Suprapubic skin (tissue), 4 donors: ENCODE measurements around the gene PGAP6.

Experiments
- CTCF ChIP-seq, 2 donors: fragments of 200-600 bp in 1 of 2; fragments of 450-650 bp in 1 of 2; sonication (generic) in 1 of 2; IDR thresholded peaks; one replicate each; pipeline ENCODE4 v1.5.1; 2016 to 2019; ENCODE audit warnings: antibody characterized with exemption in 2 of 2, mild to moderate bottlenecking in 1 of 2, moderate library complexity in 1 of 2
- EP300 ChIP-seq: sonication (generic); formaldehyde crosslinking; IDR thresholded peaks from one replicate; pipeline ENCODE4 v1.6.1; 2017; ENCODE audit warnings: antibody characterized with exemption
- POLR2A ChIP-seq, 2 donors: fragments of 450-650 bp; IDR thresholded peaks; one replicate each; pipeline ENCODE4 v1.6.1; 2017; ENCODE audit warnings: antibody characterized with exemption in 2 of 2, mild to moderate bottlenecking in 2 of 2, moderate library complexity in 2 of 2
- POLR2AphosphoS5 ChIP-seq, 3 donors: sonication (generic); formaldehyde crosslinking; IDR thresholded peaks; one replicate each; pipeline ENCODE4 v1.6.1; 2017; ENCODE audit warnings: antibody characterized with exemption in 3 of 3

- TF ChIP-seq CTCF (IDR thresholded peaks at IDR 0.05) (no peak), POLR2A (IDR thresholded peaks at IDR 0.05) (no peak), EP300 (no peak), POLR2AphosphoS5 (IDR thresholded peaks at IDR 0.05) (no peak)
These were observed 14.4 kb upstream of the PGAP6 start for GRCh38 chr16:396199-396598.
